HepG2 (cell line): ENCODE results near the gene GATD1.

Experiments
- CTCF ChIP-seq: sonication (generic); formaldehyde crosslinking; IDR thresholded peaks from 2 replicates; pipeline ENCODE4 v1.5.0; 2020; ENCODE audit warnings: mild to moderate bottlenecking, missing genetic modification reagents, moderate library complexity
- ETV6 ChIP-seq: sonication (generic); formaldehyde crosslinking; conservative IDR thresholded peaks from 2 replicates; pipeline ENCODE4 v1.4.0; 2020; ENCODE audit warnings: missing genetic modification reagents
- IRF9 ChIP-seq: sonication (generic); formaldehyde crosslinking; IDR thresholded peaks from 2 replicates; pipeline ENCODE4 v1.8.0; 2022; ENCODE audit warnings: missing genetic modification reagents, mild to moderate bottlenecking, borderline replicate concordance
- NBN ChIP-seq: fragments of 450-650 bp; conservative IDR thresholded peaks from 2 replicates; pipeline ENCODE4 v1.6.1; 2017
- POLR2A ChIP-seq, 2 experiments: IDR thresholded peaks; 2 replicates each; pipeline ENCODE4 v1.6.1; 2011; ENCODE audit warnings: low read depth in 2 of 2, low read length in 2 of 2, mild to moderate bottlenecking in 1 of 2, moderate library complexity in 1 of 2; ENCODE audit not compliant: insufficient read depth in 1 of 2
- ZBTB33 ChIP-seq: sonication (generic); formaldehyde crosslinking; IDR thresholded peaks from 2 replicates; pipeline ENCODE4 v1.4.0; 2020; ENCODE audit warnings: missing genetic modification reagents

- no peak for TF ChIP-seq NBN
- TF ChIP-seq ZBTB33: no peak
- no peak for TF ChIP-seq ETV6
- TF ChIP-seq POLR2A (IDR thresholded peaks at IDR 0.05; ENCODE audit: insufficient read depth in 1 of 2, low read depth in 2 of 2, low read length in 2 of 2): no peak
- TF ChIP-seq CTCF (CRISPR knock-in tag): no peak
- TF ChIP-seq IRF9 (CRISPR knock-in tag): no peak
Observed at GRCh38 chr11:779955-780532, 2.8 kb upstream of the GATD1 start.
